HCT116 (cell line): ENCODE results near the gene ABCC8.

Experiments
- CBX3 ChIP-seq: IDR thresholded peaks from 2 replicates; pipeline ENCODE4 v1.6.1; 2012; ENCODE audit warnings: low read depth
- CEBPB ChIP-seq: IDR thresholded peaks from 2 replicates; pipeline ENCODE4 v1.6.1; 2012; ENCODE audit warnings: low read depth
- JUND ChIP-seq: IDR thresholded peaks from 2 replicates; pipeline ENCODE4 v1.6.1; 2012
- POLR2A ChIP-seq: IDR thresholded peaks from 2 replicates; pipeline ENCODE4 v1.7.0; 2011; ENCODE audit warnings: borderline replicate concordance; ENCODE audit not compliant: insufficient read depth, insufficient read length; ENCODE audit errors: extremely low read depth
- POLR2AphosphoS5 ChIP-seq: IDR thresholded peaks from 2 replicates; pipeline ENCODE4 v1.6.1; 2011; ENCODE audit warnings: mild to moderate bottlenecking, low read depth, low read length, moderate library complexity
- RAD21 ChIP-seq: IDR thresholded peaks from 2 replicates; pipeline ENCODE4 v1.6.1; 2012; ENCODE audit warnings: low read depth, mild to moderate bottlenecking
- SP1 ChIP-seq: IDR thresholded peaks from 2 replicates; pipeline ENCODE4 v1.6.1; 2012; ENCODE audit warnings: low read depth
- SRF ChIP-seq: IDR thresholded peaks from 2 replicates; pipeline ENCODE4 v1.6.1; 2012; ENCODE audit warnings: low read depth
- TCF7L2 ChIP-seq: IDR thresholded peaks from 2 replicates; pipeline ENCODE4 v1.7.0; 2011; ENCODE audit warnings: borderline replicate concordance, inconsistent platforms; ENCODE audit not compliant: insufficient read depth, insufficient read length; ENCODE audit errors: extremely low read depth
- YY1 ChIP-seq: IDR thresholded peaks from 2 replicates; pipeline ENCODE4 v1.6.1; 2011; ENCODE audit warnings: low read length, low read depth, moderate library complexity, mild to moderate bottlenecking; ENCODE audit not compliant: insufficient replicate concordance; ENCODE audit errors: extremely low read depth
- TF ChIP-seq, protein P1 (sequence below), 3 experiments: fragments of 200-600 bp in 1 of 3; sonication (generic) in 1 of 3; IDR thresholded peaks in 2 of 3; conservative IDR thresholded peaks in 1 of 3; 2 replicates each; pipeline ENCODE4 v1.5.1; 2012 to 2017; ENCODE audit warnings: low read depth in 2 of 3, low read length in 2 of 3, antibody characterized with exemption in 1 of 3, borderline replicate concordance in 1 of 3, control low read depth in 1 of 3, mild to moderate bottlenecking in 1 of 3, mixed read lengths in 1 of 3, mixed run types in 1 of 3, moderate library complexity in 1 of 3; ENCODE audit not compliant: insufficient read depth in 1 of 3
- TF ChIP-seq, protein P2 (sequence below): IDR thresholded peaks from 2 replicates; pipeline ENCODE4 v1.6.1; 2012

DNA sequence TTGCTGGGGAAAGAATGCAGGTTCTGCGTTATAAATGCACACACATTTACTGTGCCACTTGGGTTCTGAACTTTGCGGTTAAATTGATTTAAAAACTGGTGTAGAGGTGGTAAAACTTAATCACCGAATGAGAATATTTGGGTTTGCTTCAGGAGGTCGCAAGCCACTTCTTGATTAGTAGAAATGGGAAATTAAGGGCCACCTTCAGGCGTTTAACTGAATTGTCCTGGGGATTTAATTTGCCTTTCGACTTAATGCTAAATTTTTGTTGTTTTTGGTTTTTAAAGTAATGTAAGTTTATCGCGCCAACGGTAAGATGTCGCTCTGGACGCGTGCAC lies 125.5 kb downstream of the ABCC8 start:
- TF ChIP-seq POLR2AphosphoS5: no peak
- no peak for TF ChIP-seq YY1
- TF ChIP-seq CBX3: no peak
- TF ChIP-seq TCF7L2: no peak
- TF ChIP-seq, protein P1, sequence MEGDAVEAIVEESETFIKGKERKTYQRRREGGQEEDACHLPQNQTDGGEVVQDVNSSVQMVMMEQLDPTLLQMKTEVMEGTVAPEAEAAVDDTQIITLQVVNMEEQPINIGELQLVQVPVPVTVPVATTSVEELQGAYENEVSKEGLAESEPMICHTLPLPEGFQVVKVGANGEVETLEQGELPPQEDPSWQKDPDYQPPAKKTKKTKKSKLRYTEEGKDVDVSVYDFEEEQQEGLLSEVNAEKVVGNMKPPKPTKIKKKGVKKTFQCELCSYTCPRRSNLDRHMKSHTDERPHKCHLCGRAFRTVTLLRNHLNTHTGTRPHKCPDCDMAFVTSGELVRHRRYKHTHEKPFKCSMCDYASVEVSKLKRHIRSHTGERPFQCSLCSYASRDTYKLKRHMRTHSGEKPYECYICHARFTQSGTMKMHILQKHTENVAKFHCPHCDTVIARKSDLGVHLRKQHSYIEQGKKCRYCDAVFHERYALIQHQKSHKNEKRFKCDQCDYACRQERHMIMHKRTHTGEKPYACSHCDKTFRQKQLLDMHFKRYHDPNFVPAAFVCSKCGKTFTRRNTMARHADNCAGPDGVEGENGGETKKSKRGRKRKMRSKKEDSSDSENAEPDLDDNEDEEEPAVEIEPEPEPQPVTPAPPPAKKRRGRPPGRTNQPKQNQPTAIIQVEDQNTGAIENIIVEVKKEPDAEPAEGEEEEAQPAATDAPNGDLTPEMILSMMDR (IDR thresholded peaks at IDR 0.05 in 2 of 3, conservative IDR thresholded peaks at IDR 0.05 in 1 of 3; ENCODE audit: borderline replicate concordance in 1 of 3, insufficient read depth in 1 of 3, low read depth in 2 of 3, low read length in 2 of 3): no peak
- no peak for TF ChIP-seq POLR2A
- TF ChIP-seq SP1: no peak
- TF ChIP-seq, protein P2, sequence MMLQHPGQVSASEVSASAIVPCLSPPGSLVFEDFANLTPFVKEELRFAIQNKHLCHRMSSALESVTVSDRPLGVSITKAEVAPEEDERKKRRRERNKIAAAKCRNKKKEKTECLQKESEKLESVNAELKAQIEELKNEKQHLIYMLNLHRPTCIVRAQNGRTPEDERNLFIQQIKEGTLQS: no peak
- no peak for TF ChIP-seq SRF
- TF ChIP-seq RAD21: no peak
- no peak for TF ChIP-seq JUND
- no peak for TF ChIP-seq CEBPB
